Esophagus squamous epithelium (tissue), 4 donors: ENCODE measurements around the gene SLFNL1.

Experiments used
- POLR2A ChIP-seq, 4 donors: fragments of 450-650 bp; IDR thresholded peaks; one replicate each; pipeline ENCODE4 v1.6.1; 2017; ENCODE audit warnings: antibody characterized with exemption in 4 of 4, mild to moderate bottlenecking in 4 of 4, moderate library complexity in 3 of 4
- TF ChIP-seq, protein P1 (sequence below), 6 experiments: fragments of 450-650 bp in 4 of 6; fragments of 200-600 bp in 2 of 6; sonication (generic) in 2 of 6; IDR thresholded peaks; one replicate each; pipeline ENCODE4 v1.5.1; 2016 to 2019; ENCODE audit warnings: antibody characterized with exemption in 6 of 6, mild to moderate bottlenecking in 4 of 6, moderate library complexity in 4 of 6

DNA sequence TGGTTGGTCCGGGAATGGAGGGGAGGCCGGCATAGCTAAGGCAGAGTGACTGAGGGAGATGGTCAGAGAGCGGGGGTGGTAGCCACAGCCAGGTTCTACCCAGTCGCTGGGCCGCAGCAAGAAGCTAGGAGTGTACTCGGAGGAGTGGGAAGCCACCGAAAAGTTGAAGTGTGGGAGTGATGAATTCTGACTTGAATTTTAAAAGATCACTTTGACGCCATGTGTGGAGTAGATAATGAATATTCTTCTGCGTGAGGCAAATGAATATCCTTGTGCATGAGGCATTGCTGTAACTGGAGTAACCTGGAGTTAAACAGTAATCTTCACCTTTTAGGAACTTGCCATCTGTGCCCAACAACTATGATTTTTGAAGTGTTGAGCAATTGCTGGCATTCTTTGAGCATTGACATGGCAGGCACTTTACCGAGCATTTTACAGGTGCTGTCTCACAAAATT, 35.2 kb downstream of the SLFNL1 start:
- TF ChIP-seq, protein P1, sequence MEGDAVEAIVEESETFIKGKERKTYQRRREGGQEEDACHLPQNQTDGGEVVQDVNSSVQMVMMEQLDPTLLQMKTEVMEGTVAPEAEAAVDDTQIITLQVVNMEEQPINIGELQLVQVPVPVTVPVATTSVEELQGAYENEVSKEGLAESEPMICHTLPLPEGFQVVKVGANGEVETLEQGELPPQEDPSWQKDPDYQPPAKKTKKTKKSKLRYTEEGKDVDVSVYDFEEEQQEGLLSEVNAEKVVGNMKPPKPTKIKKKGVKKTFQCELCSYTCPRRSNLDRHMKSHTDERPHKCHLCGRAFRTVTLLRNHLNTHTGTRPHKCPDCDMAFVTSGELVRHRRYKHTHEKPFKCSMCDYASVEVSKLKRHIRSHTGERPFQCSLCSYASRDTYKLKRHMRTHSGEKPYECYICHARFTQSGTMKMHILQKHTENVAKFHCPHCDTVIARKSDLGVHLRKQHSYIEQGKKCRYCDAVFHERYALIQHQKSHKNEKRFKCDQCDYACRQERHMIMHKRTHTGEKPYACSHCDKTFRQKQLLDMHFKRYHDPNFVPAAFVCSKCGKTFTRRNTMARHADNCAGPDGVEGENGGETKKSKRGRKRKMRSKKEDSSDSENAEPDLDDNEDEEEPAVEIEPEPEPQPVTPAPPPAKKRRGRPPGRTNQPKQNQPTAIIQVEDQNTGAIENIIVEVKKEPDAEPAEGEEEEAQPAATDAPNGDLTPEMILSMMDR (IDR thresholded peaks at IDR 0.05), result no peak
- no peak for TF ChIP-seq POLR2A (IDR thresholded peaks at IDR 0.05)
